Fibroblast of lung (primary cell): Measurements from ENCODE around the gene C5AR1. TPM values are rescaled to one million over a fixed set of nuclear protein-coding genes. Genes with fewer than 3 reads are reported as not detected.

ENCODE experiments used
- DNase-seq, 2 donors: peaks; one replicate each; pipeline versions ENCODE4 v3.0.0 to v3.0.0-alpha.2; 2010; ENCODE audit warnings: low read depth in 2 of 2
- H2AFZ ChIP-seq: 2 replicates; pipeline ENCODE4 v1.5.1; 2012; ENCODE audit warnings: low read length, control low read depth, inconsistent platforms
- H3K27ac ChIP-seq: 2 replicates; pipeline ENCODE4 v1.5.1; 2011; ENCODE audit warnings: low read length, control low read depth; ENCODE audit not compliant: insufficient read depth
- H3K27me3 ChIP-seq: 2 replicates; pipeline ENCODE4 v1.5.1; 2011; ENCODE audit warnings: mild to moderate bottlenecking, low read length; ENCODE audit not compliant: control insufficient read depth, insufficient read depth
- H3K36me3 ChIP-seq: 2 replicates; pipeline ENCODE4 v1.5.1; 2011; ENCODE audit warnings: low read length; ENCODE audit not compliant: control insufficient read depth, insufficient read depth
- H3K4me1 ChIP-seq: 2 replicates; pipeline ENCODE4 v1.5.1; 2011; ENCODE audit warnings: low read length; ENCODE audit not compliant: control insufficient read depth, insufficient read depth; ENCODE audit errors: extremely low read depth
- H3K4me2 ChIP-seq: 2 replicates; pipeline ENCODE4 v1.5.1; 2011; ENCODE audit warnings: low read length, control low read depth; ENCODE audit not compliant: insufficient read depth; ENCODE audit errors: extremely low read depth
- H3K4me3 ChIP-seq, 4 experiments: fragments of 200-600 bp in 1 of 4; sonication (generic) in 1 of 4; replicated peaks in 1 of 4; 2 replicates each; pipeline ENCODE4 v1.5.1; 2011 to 2016; ENCODE audit warnings: low read length in 4 of 4, low read depth in 3 of 4, mild to moderate bottlenecking in 3 of 4, control low read depth in 2 of 4, inconsistent platforms in 1 of 4, mixed read lengths in 1 of 4; ENCODE audit not compliant: insufficient read depth in 1 of 4; ENCODE audit errors: control extremely low read depth in 1 of 4
- H3K79me2 ChIP-seq: 2 replicates; pipeline ENCODE4 v1.5.1; 2012; ENCODE audit warnings: mild to moderate bottlenecking, low read length, inconsistent platforms; ENCODE audit not compliant: control insufficient read depth, insufficient read depth
- H3K9ac ChIP-seq: 2 replicates; pipeline ENCODE4 v1.5.1; 2011; ENCODE audit warnings: mild to moderate bottlenecking, low read length, control low read depth; ENCODE audit not compliant: insufficient read depth
- H3K9me3 ChIP-seq: 2 replicates; pipeline ENCODE4 v1.5.1; 2012; ENCODE audit warnings: low read depth, low read length; ENCODE audit not compliant: control insufficient read depth, insufficient read depth
- H4K20me1 ChIP-seq: 2 replicates; pipeline ENCODE4 v1.5.1; 2011; ENCODE audit warnings: low read length; ENCODE audit not compliant: control insufficient read depth, insufficient read depth; ENCODE audit errors: extremely low read depth
- CTCF ChIP-seq, 2 donors: IDR thresholded peaks in 1 of 2; conservative IDR thresholded peaks in 1 of 2; 1 replicate in 1 of 2; 2 replicates in 1 of 2; pipeline ENCODE4 v1.5.1; 2011 to 2012; ENCODE audit warnings: low read length in 2 of 2, control low read depth in 1 of 2, inconsistent platforms in 1 of 2, low read depth in 1 of 2, mild to moderate bottlenecking in 1 of 2
- EZH2 ChIP-seq: IDR thresholded peaks from 2 replicates; pipeline ENCODE4 v1.5.1; 2012; ENCODE audit warnings: low read length, control low read depth, mild to moderate bottlenecking; ENCODE audit errors: missing control alignments
- polyA plus RNA-seq, 2 donors: library from polyadenylated mRNA; depleted of rRNA in 1 of 2; stranded (reverse) in 1 of 2; unstranded in 1 of 2; fragments of >200 nt; gene quantifications; 2 replicates each; pipeline ENCODE4 v1.2.1, GENCODE V29; 2011 to 2012; ENCODE audit warnings: missing spikeins in 1 of 2
- total RNA-seq: library from RNA; depleted of rRNA; stranded (reverse); fragments of >200 nt; gene quantifications from 2 replicates; pipeline ENCODE4 v1.2.1, GENCODE V29; 2014

The C5AR1 gene
- total and polyA plus RNA-seq, 2 donors (not counting 1 experiment from before 2014, with no cell fraction given): 0.33 to 0.81 TPM

- no peak overlapping the region for H3K4me3 ChIP-seq
- no peaks in the 10 kb centered on the region for H4K20me1 ChIP-seq
- TF ChIP-seq EZH2: no peak
- no peak for TF ChIP-seq CTCF (conservative IDR thresholded peaks at IDR 0.05 in 1 of 2, IDR thresholded peaks at IDR 0.05 in 1 of 2; ENCODE audit: low read depth in 1 of 2, low read length in 2 of 2)
- H3K27me3 ChIP-seq: no peaks in the 10 kb centered on the region
- no peak overlapping the region for H3K27ac ChIP-seq
- H3K4me1 ChIP-seq: peaks cover 22% of the 10 kb centered on the region
- no peaks in the 10 kb centered on the region for H3K9me3 ChIP-seq
- peaks cover 10% of the 10 kb centered on the region for H3K36me3 ChIP-seq
- DNase-seq: no peak
- no peak overlapping the region for H2AFZ ChIP-seq
- no peak overlapping the region for H3K9ac ChIP-seq
- no peaks in the 10 kb centered on the region for H3K79me2 ChIP-seq
- H3K4me2 ChIP-seq: no peak overlapping the region
Observed at GRCh38 chr19:47271949-47272348, 37.7 kb upstream of the C5AR1 start.

GRCh38 chr19:47272448-47273312 is 37.0 kb upstream of the C5AR1 start:
- Histone ChIP-seq H3K4me1 (peaks cover 25% of the 10 kb centered on the region), H3K4me3 (peak overlapping the region; percentile 34 to 85 (median 70)), H3K9ac (peak overlapping the region; percentile 79), H3K4me2 (peak overlapping the region; percentile 68), H3K9me3 (no peaks in the 10 kb centered on the region), H3K79me2 (no peaks in the 10 kb centered on the region), H4K20me1 (no peaks in the 10 kb centered on the region), H2AFZ (no peak overlapping the region), H3K27ac (peak overlapping the region; percentile 94), H3K36me3 (peaks cover 5% of the 10 kb centered on the region), H3K27me3 (no peaks in the 10 kb centered on the region)
- TF ChIP-seq EZH2 (no peak), CTCF (conservative IDR thresholded peaks at IDR 0.05 in 1 of 2, IDR thresholded peaks at IDR 0.05 in 1 of 2; ENCODE audit: low read depth in 1 of 2, low read length in 2 of 2) (no peak)
- peak; percentile 32 to 35 for DNase-seq

GRCh38 chr19:47273313-47274070 is 36.2 kb upstream of the C5AR1 start:
- Histone ChIP-seq H3K9ac (peak overlapping the region; percentile 79), H3K79me2 (no peaks in the 10 kb centered on the region), H4K20me1 (no peaks in the 10 kb centered on the region), H3K27ac (peak overlapping the region; percentile 94), H3K27me3 (no peaks in the 10 kb centered on the region), H3K9me3 (no peaks in the 10 kb centered on the region), H3K4me3 (peak overlapping the region; percentile 63 to 85 (median 73)), H3K4me1 (peaks cover 25% of the 10 kb centered on the region), H2AFZ (no peak overlapping the region), H3K4me2 (peak overlapping the region; percentile 99), H3K36me3 (peaks cover 4% of the 10 kb centered on the region)
- no peak for TF ChIP-seq CTCF (conservative IDR thresholded peaks at IDR 0.05 in 1 of 2, IDR thresholded peaks at IDR 0.05 in 1 of 2; ENCODE audit: low read depth in 1 of 2, low read length in 2 of 2)
- no peak for TF ChIP-seq EZH2
- peak; percentile 92 for DNase-seq
